HepG2 (cell line): ENCODE results near the gene ZNF79.

ENCODE experiments used
- CREB1 ChIP-seq, 2 experiments: fragments of 450-650 bp in 1 of 2; IDR thresholded peaks; 2 replicates each; pipeline ENCODE4 v1.6.1; 2016 to 2017; ENCODE audit warnings: control low read depth in 1 of 2, mild to moderate bottlenecking in 1 of 2, missing compliant biosample characterization in 1 of 2, missing genetic modification characterization in 1 of 2
- POLR2A ChIP-seq, 2 experiments: IDR thresholded peaks; 2 replicates each; pipeline ENCODE4 v1.6.1; 2011; ENCODE audit warnings: low read depth in 2 of 2, low read length in 2 of 2, mild to moderate bottlenecking in 1 of 2, moderate library complexity in 1 of 2; ENCODE audit not compliant: insufficient read depth in 1 of 2
- ZNF792 ChIP-seq: IDR thresholded peaks from 2 replicates; pipeline ENCODE4 v1.6.1; 2016
- ZSCAN20 ChIP-seq: sonication (generic); formaldehyde crosslinking; IDR thresholded peaks from 2 replicates; pipeline ENCODE4 v1.4.0; 2020; ENCODE audit warnings: missing genetic modification reagents, mild to moderate bottlenecking, borderline replicate concordance

GRCh38 chr9:127485995-127486394 lies 61.8 kb downstream of the ZNF79 start:
- TF ChIP-seq ZNF792 (CRISPR knock-in tag): no peak
- TF ChIP-seq ZSCAN20 (CRISPR knock-in tag): no peak
- no peak for TF ChIP-seq CREB1 (IDR thresholded peaks at IDR 0.05)
- no peak for TF ChIP-seq CREB1 (CRISPR knock-in tag; IDR thresholded peaks at IDR 0.05)
- TF ChIP-seq POLR2A (IDR thresholded peaks at IDR 0.05; ENCODE audit: insufficient read depth in 1 of 2, low read depth in 2 of 2, low read length in 2 of 2): no peak
